ENCODE data around the gene PAIP2.

Gene PAIP2

DNA sequence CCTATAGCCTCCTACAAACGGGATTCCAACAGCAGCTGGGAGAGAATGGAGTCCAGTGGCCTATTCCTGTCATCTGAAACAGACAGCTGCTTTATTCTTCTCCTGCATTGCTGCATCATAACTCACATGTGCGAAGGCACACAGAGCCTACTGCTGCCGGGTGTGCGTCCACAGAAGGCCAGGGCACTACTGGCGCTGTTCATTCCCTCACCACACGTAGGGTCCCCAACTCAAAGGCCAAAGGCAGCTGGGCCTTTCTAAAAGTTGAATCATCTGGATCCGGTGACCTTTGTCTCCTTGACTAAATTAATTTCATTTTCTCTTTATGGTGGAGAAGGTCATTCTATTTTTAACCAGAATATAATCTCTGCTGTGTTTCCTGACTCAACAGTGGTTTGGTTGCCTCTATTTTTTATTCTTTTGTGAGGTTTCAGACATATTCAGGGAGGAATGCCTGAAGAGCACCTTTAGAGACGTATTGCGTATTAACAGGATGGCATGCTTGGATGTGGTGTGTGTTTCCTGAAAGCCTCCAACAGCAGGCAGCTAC lies 73.0 kb downstream of the PAIP2 start:
- no peak for DNase-seq

DNA sequence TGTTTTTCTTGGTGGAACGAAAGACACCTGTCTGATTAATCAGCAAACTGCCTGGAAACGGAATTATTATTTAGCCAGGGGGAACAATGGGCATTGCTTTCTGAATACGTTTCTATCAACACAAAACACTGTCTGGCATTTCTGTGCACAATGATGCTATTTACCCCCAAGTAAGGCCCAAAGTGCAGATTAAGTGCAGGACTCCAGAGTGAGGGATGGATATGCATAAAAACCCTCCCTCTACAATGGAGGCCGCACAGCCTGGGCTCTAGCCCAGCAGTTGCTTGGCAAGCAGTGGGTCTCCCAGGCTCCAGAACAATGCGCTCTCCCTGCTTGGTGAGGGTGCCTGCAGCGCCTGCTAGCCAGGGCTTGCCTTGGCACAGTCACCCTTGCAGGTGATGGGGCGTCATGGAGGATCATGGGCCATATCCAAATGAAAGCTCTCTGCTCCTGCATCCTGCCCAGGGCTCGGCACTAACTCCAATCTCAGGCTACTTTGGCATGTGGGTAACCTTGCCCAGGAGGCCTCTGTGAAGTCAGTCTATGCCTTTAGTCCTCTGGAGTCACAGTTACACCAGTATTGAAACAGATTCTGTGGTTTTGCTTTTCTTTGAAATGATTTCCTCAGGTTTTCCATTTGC lies 73.7 kb downstream of the PAIP2 start:
- DNase-seq = no peak

DNA sequence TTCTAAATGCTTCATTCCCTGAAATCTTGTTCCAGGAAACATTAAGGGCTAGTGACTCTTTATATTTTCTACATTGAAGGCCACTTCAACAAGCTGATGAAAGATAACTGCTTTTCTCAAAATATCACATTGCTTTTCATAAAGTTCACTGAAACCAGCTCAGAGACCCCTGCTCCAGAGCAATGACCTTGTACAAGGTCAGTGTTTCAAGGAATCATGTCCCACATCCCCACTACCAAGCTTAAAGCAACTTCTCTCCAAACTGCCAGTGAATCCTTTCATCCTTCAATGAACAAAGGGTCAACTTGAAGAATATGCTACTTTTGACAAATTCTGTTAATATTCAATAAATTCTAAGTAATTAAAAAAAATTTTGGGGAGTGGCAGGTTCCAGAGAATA lies 74.2 kb downstream of the PAIP2 start:
- DNase-seq = no peak

DNA sequence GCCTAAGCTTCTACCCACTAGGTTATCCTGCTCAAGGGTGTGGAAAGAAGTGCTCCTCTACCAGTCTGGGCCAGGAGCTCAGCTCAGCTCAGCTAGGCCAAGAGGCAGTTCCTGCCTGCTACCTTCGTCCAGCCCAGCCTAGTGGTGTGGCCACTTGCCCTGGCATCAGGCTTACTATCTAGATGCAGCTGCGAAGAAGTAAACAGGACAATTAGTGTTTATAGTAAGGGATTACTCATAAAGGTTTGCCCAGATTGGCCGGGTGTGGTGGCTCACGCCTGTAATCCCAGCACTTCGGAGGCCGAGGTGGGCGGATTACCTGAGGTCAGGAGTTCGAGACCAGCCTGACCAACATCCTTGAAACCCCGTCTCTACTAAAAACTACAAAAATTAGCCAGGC lies 75.0 kb downstream of the PAIP2 start:
- no peak for DNase-seq

DNA sequence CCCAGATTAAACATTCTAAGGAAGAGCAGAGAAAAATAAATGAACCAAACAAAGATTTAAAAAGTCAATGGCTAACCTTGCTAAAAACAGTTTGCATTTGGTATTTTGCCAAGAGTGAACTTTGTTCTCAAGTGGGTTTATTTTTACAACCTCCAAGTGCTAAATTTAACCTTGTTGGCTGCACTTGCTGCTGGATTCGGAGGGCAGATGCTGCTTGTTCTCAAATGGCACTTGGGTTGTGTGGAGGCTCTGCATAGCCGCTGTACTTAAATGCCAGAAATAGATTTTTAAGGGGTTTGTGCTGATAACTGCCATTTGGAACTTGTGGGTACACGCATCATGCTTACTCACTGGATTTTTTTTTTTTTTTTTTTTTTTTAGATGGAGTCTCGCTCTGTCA lies 75.6 kb downstream of the PAIP2 start:
- no peak for DNase-seq

DNA sequence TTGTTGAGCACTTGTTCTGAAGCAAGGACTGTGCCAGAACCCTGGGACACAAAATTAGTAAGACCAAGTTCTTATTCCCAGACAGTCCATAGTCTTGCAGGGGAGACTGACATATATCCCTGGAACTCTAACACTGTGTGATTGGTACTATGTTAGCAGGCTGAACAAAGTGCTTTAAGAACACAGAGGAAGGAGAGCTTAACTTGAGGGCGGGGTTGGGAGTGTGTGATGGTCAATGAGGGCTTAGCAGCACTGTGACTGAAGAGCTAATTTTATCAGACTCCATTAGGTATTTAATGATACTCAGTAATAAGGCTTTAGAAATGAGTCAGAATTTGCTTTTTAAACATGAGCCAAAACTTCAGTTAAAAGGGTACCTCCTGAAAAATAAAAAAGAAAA lies 77.1 kb downstream of the PAIP2 start:
- DNase-seq = no peak

Measured in CD4-positive, alpha-beta T cell treated with Interleukin-6 for 4 hours (primary cell).